ENCODE data around the gene EPS15.
"Not testable (repeated sequence)": the region's sequence is repeated elsewhere in the genome, so short reads cannot be mapped to it uniquely, and the experiment has no call there.

The EPS15 gene

GRCh38 chr1:51519048-51519864 is at the start of gene EPS15:
Gene EPS15, minus strand, starts transcription at chr1:51519266. Its CDS starts 35 bp downstream, at chr1:51519231.
- DNase-seq, result peak; percentile 84

DNA sequence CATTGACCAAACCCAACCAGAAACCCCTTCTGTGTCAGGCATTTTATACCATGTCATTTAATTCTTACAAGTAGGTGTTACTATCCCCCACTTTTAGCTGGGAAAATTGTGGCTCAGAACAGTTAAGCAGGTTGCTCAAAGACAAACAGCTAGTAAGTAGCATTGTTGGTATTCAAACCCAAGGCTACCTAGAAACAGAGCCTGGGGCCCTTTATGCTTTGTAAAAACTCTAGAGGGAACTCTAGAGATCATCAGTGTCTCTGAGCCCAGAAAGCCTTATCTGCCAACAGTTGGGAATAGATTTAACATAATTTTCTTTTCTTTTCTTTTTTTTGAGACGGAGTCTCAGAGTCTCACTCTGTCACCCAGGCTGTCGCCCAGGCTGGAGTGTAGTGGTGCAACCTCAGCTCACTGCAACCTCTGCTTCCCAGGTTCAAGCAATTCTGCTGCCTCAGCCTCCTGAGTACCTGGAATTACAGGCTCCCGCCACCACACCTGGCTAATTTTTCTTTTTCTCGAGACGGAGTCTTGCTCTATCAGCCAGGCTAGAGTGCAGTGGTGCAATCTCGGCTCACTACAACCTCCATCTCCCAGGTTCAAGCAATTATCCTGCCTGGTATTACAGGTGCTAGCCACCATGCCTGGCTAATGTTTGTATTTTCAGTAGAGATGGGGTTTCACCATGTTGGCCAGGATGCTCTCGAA is 49.3 kb upstream of the EPS15 start:
- DNase-seq, result no peak

GRCh38 chr1:51567653-51568052 is 48.6 kb upstream of the EPS15 start:
- no peak for DNase-seq

GRCh38 chr1:51566260-51566659 is 47.2 kb upstream of the EPS15 start:
- no peak for DNase-seq

- DNase-seq, result no peak
Observed at GRCh38 chr1:51565009-51565408, 45.9 kb upstream of the EPS15 start.

DNA sequence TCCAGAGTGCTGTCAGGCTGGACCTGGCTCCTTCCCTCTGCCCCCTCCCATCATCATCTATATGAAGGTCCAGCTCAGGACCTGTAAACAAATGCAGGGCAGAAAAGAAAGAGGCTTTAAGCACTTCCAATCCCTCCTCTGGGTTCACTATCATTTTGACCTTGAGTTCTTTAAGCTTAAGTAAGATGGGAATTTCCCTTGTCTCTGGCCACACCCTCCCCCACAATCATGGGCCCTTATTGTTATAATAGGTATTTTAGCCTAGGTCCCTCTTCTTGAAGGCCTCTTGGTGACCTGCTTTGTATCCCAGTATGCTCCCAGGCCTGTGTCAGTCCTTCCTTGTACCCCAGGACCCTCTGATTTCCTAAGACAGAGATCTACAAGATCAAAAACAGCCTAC is 45.1 kb upstream of the EPS15 start:
- peak; percentile 17 for DNase-seq

GRCh38 chr1:51561702-51562101 is 42.6 kb upstream of the EPS15 start:
- DNase-seq, result no peak

- not testable (repeated sequence) for DNase-seq
Observed at GRCh38 chr1:51560895-51561294, 41.8 kb upstream of the EPS15 start.

DNA sequence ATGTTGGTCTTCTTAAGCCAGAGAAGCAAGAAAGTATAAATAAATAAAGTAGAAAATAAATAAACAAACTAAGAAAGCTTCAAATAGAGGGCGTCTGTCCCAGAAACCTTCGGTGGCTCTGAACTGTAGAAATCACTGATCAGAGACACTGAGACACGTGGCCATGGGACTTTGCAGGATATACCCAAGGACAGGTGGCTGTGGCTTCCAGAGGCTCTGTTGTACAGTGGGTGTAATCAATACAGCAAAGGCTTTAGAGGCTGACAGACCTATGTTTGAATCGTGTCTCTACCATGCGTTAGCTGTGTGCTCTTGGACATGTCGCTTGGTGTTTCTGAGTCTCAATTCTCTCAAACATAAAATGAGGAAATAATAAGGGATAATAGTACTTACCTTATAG is 41.0 kb upstream of the EPS15 start:
- DNase-seq, result no peak

DNA sequence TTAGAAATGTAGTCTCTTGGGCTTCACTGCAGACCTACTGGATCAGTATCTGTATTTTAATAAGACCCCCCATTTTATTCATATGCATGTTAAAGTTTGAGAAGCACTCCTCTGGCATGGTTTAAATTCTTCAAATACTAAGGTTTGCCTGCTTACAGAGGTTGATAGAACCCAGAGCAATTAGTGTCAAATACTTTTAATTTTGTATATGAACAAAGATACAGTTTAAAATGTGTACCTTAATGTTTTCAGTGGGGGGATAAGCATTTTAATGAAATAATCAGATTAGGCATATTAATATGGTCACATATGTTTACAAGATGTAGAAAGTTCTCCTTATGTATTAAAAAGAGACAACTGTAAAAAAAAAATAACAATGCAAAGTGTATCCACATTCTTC is 40.4 kb upstream of the EPS15 start:
- DNase-seq, result no peak

- DNase-seq, result no peak
Observed at GRCh38 chr1:51559064-51559500, 40.0 kb upstream of the EPS15 start.

- no peak for DNase-seq
Observed at GRCh38 chr1:51558375-51558924, 39.4 kb upstream of the EPS15 start.

- DNase-seq, result no peak
Observed at GRCh38 chr1:51557168-51557567, 38.1 kb upstream of the EPS15 start.

DNA sequence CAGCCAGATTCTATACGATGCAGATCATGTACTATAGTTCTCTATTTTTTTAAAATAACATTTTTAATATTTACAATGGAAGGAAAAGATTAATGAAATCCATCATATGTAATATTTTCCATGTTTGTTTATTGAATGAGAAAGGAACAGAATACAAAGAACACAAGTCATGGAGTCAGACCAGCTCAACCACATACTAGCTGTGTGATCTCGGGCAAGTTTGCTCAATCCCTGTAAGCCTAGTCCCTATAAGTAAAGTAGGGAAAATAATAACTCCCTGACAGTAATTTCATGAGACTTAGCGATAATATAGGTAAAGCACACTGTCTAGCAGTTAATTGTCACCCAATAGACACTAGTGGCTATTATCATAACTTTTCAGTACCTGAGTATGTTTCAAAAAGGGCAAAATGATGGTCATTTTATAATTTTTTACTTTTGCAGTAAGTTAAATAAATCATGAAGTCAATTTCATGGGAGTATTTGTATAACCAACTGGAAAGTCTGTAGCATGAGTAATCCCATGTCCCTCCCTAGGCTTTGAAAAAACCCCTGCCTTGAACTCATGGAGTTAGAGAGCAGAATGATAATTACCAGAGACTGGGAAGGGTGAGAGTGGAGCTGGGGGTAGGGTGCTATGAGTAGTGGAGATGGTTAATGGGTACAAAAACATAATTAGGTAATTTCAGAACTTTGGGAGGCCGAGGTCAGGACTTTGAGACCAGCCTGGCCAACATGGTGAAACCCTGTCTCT is 37.0 kb upstream of the EPS15 start:
- DNase-seq, result no peak

- no peak for DNase-seq
Observed at GRCh38 chr1:51553911-51554310, 34.8 kb upstream of the EPS15 start.

GRCh38 chr1:51552929-51553807 is 34.1 kb upstream of the EPS15 start:
- DNase-seq, result no peak

DNA sequence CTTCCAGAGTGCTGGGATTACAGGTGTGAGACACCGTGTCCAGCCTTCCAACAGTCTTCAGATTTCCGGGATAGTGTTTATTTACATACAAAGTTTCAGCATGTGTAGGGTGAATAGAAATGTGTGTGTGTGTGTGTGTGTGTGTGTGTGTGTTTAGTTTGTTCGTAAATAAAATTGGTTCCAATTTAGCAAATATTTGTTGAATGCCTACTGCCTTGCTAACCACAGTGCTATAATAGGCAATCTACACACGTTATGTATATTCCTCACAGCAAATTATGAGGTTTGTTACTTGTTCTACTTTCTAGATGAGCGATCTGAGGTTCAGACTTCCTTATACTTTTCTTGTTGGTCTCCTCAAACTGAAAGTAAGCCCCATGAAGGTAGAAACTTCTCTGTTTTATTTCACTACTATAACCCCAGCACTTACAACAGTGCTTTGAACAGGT is 32.8 kb upstream of the EPS15 start:
- no peak for DNase-seq

- DNase-seq, result no peak
Observed at GRCh38 chr1:51551081-51551480, 32.0 kb upstream of the EPS15 start.

DNA sequence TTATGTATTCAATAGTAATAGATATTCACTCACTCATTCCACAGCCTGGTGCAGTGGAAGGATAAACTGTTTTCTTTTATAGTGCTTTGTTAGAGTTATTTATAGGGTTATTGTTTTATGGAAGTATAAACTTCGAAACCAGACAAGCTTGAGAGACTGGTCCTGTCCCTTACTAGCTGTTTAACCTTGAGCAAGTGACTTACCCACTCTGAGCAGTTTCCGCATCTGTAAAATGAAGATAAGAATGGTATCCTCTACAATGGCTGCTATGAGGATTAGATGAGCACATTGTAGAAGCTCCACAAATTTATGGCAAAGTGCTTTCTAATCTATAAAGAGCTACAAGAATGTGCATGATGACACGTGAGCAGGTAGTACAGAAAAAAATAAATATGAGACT is 30.8 kb upstream of the EPS15 start:
- DNase-seq, result no peak

DNA sequence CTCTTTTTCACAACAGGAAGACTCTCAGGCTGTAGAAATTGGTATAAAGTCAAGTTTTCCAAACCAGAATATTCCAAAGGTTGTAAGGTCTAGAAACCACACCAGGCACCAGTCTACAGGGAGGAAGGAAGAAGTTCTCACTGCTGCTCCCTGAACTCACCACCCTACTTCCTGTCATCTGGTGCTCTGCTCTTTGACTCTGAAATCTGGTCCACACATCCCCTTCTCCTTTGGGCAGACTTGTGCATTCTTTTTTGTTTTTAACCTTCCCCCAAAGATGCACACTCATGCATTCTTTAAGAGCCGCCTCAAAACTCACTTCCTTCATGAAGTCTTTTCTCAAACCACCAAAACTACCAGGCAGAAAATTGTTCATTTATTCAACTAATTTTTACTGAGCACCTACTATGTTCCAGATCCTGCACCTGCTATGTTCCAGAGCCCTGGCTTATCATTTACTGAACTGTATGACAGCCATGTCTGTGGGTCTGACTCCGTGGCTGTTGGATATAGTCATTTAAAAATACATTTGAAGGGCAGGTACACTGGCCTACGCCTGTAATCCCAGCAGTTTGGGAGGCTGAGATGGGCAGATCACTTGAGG is 30.1 kb upstream of the EPS15 start:
- peak; percentile 5 for DNase-seq

DNA sequence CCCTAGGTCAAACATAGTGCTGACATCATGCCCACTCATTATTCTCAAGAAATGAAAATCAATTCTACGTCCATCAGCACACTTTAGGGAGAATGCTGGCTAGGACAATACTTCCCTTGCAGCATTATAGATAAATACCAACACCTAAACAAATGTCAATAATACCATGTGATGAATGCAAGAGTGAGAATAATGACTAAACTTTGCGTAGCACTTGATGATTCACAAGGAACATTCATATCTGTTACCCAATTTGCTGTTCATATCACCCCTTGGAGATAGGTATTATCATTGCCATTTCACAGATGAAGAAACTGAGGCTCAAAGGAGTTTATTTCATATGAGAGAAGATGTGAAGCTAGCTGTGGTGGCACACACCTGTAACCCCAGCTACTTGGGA is 24.8 kb upstream of the EPS15 start:
- DNase-seq, result no peak

Measured in CD4-positive, alpha-beta T cell treated with Interleukin-4 for 4 hours (primary cell).